GM19455 (cell line): Measurements from ENCODE around the gene TNS3.

Experiments used
- ATAC-seq: cut with Tn5 transposase; IDR thresholded peaks from one replicate; pipeline ENCODE4 v1.9.1; 2021; ENCODE audit not compliant: unreplicated experiment

The TNS3 gene

DNA sequence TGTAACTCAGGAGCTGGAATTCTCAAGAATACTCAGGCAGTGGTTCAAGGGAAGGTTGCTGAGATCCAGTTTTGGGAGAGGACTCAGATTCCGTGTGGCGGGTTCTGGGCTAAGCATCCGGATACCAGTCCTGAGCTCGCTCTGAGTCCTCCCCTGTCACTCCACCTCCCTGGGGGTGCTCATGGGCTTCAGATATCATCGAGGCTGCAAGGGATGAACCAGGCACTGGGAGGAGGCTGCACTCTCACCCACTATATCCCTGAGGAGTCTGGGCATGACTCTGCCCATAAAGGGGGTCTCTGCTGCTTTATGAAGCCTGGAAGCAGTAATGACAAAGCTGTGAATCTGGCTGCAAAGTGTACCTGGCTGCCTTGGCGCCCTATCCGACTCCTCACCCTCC is 188.5 kb downstream of the TNS3 start:
- no peak for ATAC-seq

DNA sequence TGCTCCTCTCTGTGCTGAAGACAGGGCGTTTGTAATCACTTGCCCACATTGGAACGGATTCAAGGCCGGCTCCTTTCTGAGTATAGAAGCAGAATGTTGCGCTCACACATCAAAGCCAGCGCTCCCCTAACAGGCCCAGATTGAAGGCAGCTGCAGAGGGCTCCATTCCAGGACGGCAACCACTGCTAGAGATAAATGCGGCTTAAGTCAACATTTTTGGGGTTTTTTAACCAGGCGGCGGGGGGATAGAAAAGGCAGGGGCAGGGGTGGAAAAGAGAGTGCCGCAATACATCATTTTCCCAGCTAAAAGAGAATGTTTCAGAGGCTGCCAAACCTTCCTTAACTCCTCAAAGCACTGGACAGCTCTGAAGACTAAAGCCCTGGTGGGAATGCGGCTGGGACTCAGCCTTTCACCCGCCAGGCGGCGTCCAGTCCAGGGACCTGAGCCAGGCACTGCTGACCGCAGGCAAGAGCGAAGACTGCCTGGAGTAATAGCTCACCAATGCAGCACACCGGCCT is 189.6 kb downstream of the TNS3 start:
- ATAC-seq: no peak

DNA sequence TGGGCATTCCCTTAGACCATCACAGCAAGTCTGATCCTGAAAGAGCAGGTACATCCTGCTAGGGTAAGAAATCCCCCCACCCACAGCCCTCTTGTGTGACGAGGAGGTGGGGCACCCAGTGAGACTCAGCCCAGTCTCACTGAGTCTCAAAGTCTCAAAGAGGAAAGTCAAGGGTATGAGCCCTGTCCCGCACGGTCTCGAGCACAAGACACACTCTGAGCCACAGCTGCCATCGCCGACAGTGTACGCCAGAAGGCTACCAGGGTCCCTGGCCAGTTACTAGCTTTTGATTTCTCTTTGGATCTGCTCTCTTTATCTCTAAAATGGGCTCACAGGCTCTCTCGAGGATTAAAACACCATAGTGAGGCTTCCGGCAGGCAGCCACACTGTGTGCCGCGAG is 190.2 kb downstream of the TNS3 start:
- ATAC-seq: no peak

DNA sequence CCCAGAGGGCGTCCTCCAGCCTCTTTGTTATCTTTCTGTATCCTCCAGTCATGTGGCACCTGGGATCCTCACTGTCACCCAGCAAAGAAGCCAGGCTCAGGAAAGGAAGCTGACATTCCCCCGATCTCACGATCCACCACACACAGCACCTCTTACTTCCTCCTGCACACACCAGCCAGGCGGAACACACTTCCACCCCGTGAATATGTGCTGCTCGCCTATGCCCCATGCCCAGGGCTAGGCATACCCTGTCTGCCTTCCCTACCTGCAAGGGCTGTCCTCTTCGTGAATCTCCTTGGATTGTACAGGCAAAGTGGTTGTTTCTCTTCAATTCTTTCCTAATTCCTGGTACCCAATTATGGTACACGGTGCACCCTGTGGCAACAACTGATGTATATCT is 191.0 kb downstream of the TNS3 start:
- no peak for ATAC-seq

DNA sequence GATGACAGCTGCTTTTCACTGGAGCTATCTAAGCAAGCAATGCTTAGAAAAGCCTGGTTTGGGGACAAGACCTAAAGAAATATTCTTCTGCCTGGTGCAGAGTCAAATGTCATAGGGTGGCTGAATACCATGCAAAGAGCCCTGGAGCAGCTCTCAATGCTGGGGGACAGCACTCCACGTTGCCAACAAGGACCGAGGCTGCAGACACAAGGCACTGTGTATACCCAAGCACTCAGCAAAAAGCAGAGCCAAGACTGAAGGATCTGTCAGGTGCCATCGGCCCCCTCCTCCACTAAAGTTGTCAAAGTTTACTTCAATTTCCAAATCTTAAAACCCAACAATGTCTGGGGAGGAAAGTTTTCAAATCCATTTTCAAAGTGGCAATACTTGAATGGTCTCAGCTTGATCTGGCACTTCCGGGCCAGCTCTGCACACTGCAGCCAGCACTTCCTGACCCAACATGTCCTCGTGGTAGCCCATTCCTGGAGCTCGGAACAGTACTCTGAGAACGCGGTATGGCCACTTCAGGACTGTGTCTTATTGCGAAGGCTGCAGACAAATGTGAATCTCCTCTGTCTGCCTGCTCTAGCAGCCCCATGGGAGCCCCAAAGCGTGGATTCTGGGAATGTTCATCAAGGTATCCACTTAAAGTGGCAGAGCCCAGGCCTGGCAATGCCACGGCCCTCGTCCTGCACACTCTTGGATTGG is 191.8 kb downstream of the TNS3 start:
- no peak for ATAC-seq

DNA sequence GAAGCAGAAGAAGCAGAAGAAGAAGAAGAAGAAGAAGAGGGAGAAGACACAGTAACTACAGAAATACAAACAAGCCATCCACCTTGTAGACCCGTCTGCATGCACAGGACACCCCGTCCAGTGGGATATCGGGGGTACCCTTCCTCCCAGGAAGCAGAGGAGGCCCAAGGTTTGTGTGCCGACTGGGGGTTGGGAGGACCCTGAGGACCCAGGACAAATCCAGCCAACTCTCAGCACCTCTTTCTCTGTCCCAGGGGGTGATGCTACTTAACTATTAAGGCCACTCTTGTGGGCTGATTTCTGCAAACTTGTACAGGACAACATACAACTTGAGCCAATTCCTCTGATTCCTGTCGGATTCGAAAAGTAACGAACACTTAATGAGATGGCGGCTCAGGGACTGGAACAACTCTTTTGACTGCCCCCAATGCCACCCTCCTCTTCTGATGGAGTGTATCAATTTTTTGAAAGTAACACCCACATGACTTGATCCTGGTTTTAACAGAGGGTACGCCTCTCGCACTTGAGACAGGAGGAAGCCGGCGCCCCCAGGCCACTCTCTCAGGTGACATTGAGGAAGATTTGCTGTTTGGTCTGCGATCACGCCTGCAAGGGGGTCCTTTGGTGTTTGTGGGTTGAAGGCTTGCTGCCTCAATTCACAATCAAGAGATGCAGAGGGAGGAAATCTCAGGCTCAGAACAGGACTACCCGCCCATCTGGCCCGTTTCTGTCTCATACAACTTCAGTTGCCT is 192.6 kb downstream of the TNS3 start:
- no peak for ATAC-seq

DNA sequence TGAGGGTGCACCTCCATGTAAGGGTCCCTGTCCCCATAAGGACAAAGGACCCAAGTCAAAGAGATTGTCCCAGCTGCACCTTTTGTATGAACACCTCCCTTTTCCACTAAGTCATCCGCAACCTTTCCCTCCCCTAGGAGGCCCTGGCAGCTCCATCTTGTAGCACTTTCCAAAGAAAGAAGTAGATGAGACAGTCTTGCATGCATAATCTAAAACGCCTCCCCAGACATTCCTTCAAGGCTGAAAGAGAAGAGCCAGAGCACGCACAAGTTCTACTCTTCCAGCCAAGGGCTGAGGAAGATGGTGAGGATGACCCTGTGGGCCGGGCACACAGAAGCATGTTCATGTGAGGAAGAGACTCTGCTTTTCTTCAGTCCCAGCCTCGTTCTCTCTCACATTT is 194.4 kb downstream of the TNS3 start:
- ATAC-seq: no peak

DNA sequence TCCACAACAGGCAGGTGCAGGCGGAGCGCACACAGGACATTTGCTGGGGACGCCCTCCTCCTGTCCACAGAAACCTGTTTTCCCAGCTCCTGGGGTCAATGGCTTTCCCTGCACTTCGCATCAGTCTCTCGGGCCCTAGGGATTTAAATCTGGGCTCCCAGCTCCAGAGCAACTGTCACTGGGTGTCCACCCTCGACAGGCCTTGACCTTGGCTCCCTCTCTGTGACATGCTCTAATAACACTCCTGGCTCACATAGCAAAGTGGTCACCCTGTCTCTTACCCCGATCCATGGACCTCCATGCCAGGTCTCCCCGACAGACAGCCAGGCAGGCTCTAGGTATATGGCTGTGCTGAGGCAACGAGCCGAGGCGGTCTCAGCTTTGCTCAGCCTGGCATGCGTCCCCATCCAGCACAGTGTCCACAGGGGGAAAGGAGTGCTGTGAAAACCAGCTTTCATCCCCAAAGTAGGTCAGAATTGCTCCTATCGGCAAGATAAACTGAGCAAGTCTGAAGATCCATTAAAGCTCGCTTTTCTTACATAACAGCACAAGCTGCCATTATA is 195.6 kb downstream of the TNS3 start:
- ATAC-seq: no peak

DNA sequence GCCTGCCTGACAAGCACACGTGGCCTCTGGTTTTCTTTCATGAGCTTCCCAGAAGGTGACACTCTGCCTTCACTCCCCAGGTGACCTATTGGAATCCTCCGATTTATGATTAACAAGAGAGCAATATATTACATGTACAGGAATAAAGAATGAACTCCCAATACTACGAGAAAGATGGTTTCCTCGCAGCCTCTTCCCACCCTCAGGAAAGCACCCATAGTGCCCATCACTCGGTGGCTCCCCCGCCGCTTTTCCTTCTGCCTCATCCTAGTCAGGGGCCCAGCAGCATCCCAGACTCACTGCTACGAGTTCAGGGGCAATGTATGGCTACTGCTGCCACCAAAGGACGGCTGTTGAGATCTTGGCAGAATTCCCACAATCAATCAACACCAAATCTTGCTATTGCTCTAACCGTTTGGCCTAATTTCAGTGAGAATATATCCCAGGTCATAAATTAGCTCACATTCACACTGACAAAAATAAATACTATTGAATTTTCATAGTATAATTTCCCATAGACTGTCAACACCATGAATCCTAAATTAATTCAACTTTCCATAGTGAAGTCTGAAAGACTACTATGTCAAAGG is 196.3 kb downstream of the TNS3 start:
- ATAC-seq: no peak

DNA sequence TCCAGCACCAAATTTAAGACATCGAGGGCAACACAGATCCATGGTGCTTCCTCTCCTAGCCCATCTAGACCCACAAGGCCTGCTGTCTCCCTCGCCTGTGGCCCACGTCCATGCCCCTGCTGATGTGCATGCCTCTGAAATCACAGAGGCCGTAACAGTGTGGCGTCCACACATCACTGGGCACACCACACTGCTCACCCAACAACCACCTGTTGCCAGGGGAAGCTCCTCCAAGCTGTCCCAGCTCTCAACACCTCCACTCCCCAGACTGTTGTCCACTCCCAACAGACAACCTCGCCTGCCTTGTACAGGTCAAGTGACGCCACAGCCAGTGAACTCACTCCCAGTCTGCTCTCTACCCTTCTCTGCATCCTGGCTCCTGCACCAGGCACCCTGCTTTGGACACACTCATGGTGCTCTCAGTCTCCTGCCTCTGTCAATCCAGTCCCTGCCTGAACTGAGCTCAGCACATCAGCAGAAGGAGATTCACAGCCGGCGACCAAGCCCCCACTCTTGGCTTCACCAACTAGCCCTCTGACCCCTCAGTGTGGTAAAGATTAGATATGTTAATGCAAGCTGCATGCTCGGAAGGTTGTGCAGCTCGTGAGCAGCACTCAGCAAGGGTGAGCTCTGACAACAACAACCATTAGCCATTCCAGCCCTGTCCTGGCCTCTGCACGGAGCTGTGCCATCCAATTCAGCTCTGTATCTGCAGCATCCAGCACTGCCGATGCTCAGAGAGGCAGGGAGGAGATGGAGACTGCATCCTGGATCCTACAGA is 197.0 kb downstream of the TNS3 start:
- ATAC-seq: no peak

DNA sequence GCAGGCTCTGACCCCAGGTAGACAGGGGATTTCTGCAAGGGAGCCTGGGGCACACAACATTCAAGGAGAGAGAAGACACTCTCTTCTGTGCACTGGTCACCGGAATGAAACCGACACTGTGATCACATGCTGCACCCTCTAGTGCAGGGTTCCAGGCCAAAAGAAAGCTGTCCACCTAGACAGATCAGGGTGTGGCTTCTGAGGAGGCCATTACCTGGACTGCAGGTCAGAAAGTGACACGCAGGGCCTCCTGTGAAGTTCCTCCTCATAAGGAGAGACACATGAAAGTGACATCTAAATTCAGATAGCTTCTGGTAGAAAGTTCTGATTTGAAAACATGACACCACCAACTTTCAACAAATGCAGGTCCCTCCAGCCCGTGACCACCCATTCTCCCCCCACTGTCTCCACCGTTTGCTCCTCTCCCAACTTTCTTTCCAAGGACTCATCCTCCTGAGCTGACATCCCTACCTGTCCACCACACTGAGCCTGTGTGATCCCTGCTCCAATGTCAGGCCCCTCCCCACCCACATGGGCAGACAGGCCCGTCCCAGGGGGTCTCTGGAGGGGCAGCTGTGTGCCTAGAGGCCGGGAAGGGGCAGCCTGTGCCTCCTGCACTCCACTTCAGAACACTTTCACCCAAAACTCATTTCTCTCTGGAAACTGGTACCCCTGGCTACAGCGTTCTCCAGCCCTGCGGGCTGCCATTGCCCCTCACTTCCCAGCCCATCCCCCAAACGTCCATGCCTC is 198.0 kb downstream of the TNS3 start:
- ATAC-seq: no peak

DNA sequence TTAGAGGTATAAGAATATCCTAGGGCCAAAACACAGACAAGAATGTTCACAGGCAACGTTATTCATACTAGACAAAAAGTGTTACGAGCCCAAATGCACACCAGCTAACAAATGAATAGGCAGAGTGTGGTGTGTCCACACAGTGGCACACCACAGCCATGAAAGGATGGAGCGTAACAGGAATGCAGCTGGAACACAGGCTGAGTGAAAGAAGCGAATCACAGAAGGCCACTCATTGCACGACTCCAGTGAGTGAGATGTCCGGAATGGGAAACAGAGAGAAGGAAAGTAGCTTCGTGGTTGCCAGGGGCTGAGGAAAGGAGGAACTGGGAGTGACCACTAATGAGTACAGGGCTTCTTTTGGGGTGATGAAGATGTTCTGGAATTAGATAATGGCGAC is 198.8 kb downstream of the TNS3 start:
- no peak for ATAC-seq

DNA sequence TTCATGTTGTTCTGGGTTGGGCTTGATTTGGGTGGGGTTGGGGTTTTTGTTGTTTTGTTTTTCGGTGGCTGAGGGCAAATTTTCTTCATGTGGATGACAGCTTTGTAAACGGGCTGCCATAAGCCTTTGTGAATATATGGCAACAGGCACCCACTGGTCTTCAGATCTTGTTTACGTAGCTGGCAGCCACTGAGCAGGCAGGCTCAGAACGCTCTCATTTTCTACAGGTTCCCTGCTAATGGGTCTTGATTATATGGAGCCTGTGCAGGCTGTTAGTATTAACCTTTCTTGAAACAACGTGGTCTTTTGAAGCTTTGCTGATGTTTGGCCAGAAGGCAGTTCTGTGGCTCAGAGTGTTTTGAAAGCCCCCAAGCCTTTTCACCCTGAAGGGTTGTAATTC is 199.7 kb downstream of the TNS3 start:
- ATAC-seq: no peak

DNA sequence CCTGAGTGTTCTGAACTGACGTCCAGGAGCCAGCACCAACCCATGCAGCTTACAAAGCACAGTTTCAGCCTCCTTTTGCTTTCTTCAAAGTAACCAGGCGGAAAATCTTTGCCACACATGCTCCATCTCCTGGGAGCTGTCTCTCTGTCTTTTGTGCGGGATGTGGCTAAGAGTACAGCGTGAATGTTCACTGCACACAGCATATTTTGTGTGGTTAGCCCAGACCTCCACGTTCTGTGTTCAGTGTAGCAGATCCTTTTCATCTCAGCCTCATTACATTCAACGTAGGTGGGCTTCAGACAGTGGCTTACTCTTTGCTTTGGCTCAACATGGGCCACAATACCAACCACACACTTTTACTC is 200.8 kb downstream of the TNS3 start:
- ATAC-seq: no peak

DNA sequence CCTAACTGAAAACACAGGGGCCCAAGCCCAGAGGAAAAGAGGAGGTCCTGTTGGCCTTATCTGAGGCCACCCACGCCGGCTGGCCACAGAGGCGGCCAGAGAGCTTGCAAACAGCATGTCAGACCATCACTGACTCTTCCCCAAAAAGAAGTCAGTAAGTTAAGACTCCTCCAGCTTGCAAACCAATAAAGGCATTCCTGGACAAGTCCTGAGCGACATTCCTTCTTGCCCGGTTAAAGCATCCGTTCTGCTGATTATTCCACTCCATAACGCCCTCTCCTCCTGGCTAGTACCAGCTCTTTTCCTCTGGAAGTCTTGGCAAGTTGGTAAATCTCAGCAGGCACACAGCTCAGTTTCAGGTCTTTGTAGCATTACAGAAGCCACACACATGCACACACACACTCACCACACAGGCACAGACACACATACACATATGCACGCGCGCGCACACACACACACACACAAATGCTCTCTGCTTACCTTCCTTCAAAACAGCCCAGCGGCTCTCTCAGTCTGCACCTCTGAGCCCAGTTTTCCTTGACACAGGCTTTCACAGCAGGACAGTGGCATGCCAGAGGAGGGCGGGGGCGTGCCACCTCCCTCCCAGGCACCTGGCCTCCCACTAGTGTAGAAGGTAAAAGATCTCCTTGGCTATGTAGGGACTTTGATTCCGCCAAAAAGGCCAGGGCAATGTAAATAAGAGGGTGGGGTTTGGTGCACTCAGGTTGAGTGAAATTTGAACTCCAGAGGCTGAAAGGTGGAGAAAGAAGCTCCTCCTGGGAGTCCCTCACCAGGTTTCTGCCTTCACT is 201.4 kb downstream of the TNS3 start:
- ATAC-seq: no peak

DNA sequence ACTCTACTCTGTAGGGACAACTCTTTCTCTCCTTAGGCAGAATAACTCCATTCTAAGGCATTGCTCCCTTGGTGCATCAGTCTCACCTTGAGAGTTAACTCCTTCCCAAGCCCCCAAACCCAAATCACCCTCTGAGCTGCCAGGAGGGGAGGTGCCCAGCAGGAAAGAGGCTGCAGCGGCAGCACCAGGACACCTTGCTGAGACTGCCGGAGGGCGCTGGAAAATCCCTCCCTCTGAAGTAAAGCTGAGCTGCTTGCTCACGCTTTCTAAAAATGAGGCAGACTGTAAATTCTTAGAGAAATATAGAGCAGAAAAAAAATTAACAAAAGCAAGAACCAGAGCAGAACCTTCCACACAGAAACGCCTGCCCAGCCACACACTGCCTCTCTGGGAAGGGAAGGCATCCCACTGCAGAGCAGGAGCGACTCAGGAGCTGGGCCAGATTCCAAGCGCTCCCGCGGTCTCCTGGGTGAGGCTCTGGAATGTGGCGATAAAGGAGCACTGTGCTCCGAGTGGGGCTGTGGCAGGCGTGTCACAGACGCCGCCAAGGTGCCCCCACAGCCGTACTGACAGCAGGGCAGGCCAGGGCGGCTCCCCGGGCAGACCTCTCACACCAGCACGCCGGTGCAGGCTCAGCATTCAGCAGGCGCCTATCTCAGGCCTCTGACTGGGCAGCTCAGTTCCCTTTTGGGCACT is 202.1 kb downstream of the TNS3 start:
- ATAC-seq: no peak

DNA sequence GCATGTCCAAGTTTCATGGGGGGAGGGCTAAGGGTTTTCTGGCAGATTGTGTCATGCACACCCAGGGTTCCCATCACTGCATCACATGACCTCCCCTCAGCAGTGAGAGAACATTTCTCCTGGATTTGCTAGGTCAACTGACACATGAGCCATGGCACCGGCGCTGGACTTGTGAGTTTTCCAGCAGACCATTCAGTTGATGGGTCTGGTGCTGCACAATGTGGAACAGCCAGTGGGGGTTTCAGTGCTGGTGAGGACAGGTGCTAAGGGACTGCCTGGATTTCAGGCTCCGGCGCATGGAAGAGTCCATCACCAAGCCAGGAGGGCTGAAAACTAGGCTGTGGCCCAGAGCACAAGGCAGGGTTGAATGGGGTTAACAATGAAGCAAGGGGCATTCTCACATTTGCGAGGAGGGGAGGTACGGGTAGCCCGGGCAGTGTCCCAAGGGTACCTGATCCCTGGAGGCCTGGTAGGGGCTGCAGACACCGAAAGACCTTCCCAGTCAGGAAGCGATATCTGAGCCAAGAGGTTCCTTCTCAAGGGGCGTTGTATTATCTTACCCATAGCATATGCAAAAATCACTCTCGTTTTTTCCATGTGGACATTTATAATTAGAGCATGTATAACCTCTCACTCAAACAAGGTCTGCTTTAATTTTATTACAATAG is 203.0 kb downstream of the TNS3 start:
- ATAC-seq: no peak

DNA sequence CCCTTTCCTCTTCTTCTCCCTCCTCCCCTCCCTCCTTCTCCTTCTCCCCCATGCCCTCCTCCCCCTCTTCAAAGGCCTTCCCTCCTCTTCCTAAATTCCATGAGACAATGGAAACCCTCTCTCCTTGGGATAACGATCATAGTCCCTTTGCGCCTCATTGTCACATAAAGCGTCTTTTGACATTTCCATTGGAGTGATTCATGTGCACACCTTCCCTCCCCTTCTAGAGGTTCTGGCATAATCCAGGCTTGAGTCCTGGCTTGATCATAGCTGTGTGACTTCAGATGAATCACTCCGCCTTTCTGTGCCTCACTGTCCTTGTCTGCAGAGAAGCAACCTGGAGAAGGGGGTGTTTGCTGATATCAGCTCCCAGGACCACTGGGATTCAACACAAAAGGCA is 204.2 kb downstream of the TNS3 start:
- no peak for ATAC-seq
